ENCODE measurements around the gene TRIP4. TPM values are rescaled to one million over a fixed set of nuclear protein-coding genes. Genes with fewer than 3 reads are reported as not detected.
"Not testable (repeated sequence)": the region's sequence is repeated elsewhere in the genome, so short reads cannot be mapped to it uniquely, and the experiment has no call there.

The TRIP4 gene
- total and polyA plus RNA-seq, 12 donors: 12.8 to 20.0 (median 17.3) TPM

GRCh38 chr15:64355944-64356709 is 31.5 kb upstream of the TRIP4 start, which contains the start of gene CSNK1G1:
TSS of gene CSNK1G1 (minus strand) at chr15:64356173. CDS start at chr15:64300499, 55,674 bp downstream.
- Histone ChIP-seq H3K9me3 (no peaks in the 10 kb centered on the region), H3K4me1 (peaks cover 0 to 31% (median 22%) of the 10 kb centered on the region in 9 donors), H3K27ac (peak within 1 kb of the TSS in 9 of 10 donors; percentile 10 to 88 (median 78)), H3K4me3 (peak within 1 kb of the TSS; percentile 54 to 93 (median 82)), H3K36me3 (peaks cover 0 to 12% (median 0%) of the 10 kb centered on the region in 9 donors), H3K27me3 (no peaks in the 10 kb centered on the region)
- intact Hi-C loops (cut with DNase I): loop anchor here in 9 of 10 donors (1.0 to 10.0 kb wide), 7 partner anchors 25 to 191 kb away; partner anchors contain the start of genes PCLAF (in 1 of the 9), PPIB (in 1 of the 9) and TRIP4 (in 1 of the 9)
- 0% methylated on average over 38 to 42 of the region's 42 CpGs for WGBS, 2 donors
- TF ChIP-seq, protein P1, sequence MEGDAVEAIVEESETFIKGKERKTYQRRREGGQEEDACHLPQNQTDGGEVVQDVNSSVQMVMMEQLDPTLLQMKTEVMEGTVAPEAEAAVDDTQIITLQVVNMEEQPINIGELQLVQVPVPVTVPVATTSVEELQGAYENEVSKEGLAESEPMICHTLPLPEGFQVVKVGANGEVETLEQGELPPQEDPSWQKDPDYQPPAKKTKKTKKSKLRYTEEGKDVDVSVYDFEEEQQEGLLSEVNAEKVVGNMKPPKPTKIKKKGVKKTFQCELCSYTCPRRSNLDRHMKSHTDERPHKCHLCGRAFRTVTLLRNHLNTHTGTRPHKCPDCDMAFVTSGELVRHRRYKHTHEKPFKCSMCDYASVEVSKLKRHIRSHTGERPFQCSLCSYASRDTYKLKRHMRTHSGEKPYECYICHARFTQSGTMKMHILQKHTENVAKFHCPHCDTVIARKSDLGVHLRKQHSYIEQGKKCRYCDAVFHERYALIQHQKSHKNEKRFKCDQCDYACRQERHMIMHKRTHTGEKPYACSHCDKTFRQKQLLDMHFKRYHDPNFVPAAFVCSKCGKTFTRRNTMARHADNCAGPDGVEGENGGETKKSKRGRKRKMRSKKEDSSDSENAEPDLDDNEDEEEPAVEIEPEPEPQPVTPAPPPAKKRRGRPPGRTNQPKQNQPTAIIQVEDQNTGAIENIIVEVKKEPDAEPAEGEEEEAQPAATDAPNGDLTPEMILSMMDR (IDR thresholded peaks at IDR 0.05): peak in 6 of 9 donors; percentile 15 to 56 (median 50)
- ATAC-seq (peak; percentile 100), DNase-seq (peak; percentile 93 to 97)

- H3K4me3 ChIP-seq: peak overlapping the region; percentile 54 to 93 (median 82)
- 42 to 47% methylated on average over 5 of the region's 5 CpGs for WGBS, 2 donors
- intact Hi-C loops (cut with DNase I): loop anchor here in 9 of 10 donors (1.0 to 10.0 kb wide), 6 partner anchors 25 to 192 kb away; partner anchors contain the start of genes PCLAF (in 1 of the 9) and PPIB (in 1 of the 9)
- peak overlapping the region in 9 of 10 donors; percentile 10 to 88 (median 78) for H3K27ac ChIP-seq
- no peaks in the 10 kb centered on the region for H3K27me3 ChIP-seq
- H3K4me1 ChIP-seq: peaks cover 0 to 27% (median 19%) of the 10 kb centered on the region in 9 donors
- ATAC-seq: no peak
- peaks cover 0 to 10% (median 0%) of the 10 kb centered on the region in 9 donors for H3K36me3 ChIP-seq
- TF ChIP-seq, protein P1 (IDR thresholded peaks at IDR 0.05): no peak
- no peak for DNase-seq
- H3K9me3 ChIP-seq: no peaks in the 10 kb centered on the region
These were observed 31.0 kb upstream of the TRIP4 start for GRCh38 chr15:64356710-64357040.

GRCh38 chr15:64361259-64361658 is 26.4 kb upstream of the TRIP4 start:
- H3K9me3 ChIP-seq: no peaks in the 10 kb centered on the region
- H3K27me3 ChIP-seq: no peaks in the 10 kb centered on the region
- DNase-seq (no peak), ATAC-seq (no peak)
- no peak overlapping the region for H3K27ac ChIP-seq
- no peak overlapping the region for H3K4me3 ChIP-seq
- TF ChIP-seq, protein P1 (IDR thresholded peaks at IDR 0.05): no peak
- no peaks in the 10 kb centered on the region for H3K36me3 ChIP-seq
- WGBS, 2 donors: 95 to 98% methylated on average over 4 of the region's 4 CpGs
- intact Hi-C loops (cut with DNase I): no loop called here
- peaks cover 0 to 7% (median 6%) of the 10 kb centered on the region in 9 donors for H3K4me1 ChIP-seq

DNA sequence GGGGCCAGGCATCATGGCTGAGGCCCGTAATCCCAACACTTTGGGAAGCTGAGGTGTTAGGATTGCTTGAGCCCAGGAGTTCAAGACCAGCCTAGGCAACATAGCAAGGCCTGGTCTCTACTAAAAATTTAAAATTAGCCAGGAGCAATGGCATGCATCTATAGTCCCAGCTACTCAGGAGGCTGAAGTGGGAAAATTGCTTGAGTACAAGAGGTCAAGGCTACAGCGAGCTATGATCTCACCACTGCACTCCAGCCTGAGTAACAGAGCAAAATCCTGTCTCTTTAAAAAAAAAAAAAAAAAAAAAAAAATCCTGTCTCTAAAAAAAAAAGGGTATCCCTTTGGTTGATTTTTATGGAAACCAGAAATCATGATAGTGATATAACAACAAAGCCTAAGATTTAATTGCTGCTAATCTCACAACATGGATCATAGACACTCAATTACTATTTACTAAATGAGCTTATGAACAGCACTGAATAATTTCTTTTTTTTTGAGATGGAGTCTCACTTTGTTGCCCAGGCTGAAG is 18.5 kb upstream of the TRIP4 start:
- WGBS, 2 donors: 77 to 86% methylated on average over 2 of the region's 2 CpGs
- H3K36me3 ChIP-seq: no peaks in the 10 kb centered on the region
- H3K4me3 ChIP-seq: no peak overlapping the region
- no peaks in the 10 kb centered on the region for H3K4me1 ChIP-seq
- TF ChIP-seq, protein P1 (IDR thresholded peaks at IDR 0.05): no peak
- ATAC-seq (no peak), DNase-seq (no peak)
- no peaks in the 10 kb centered on the region for H3K9me3 ChIP-seq
- intact Hi-C loops (cut with DNase I): no loop called here
- no peak overlapping the region for H3K27ac ChIP-seq
- H3K27me3 ChIP-seq: no peaks in the 10 kb centered on the region

DNA sequence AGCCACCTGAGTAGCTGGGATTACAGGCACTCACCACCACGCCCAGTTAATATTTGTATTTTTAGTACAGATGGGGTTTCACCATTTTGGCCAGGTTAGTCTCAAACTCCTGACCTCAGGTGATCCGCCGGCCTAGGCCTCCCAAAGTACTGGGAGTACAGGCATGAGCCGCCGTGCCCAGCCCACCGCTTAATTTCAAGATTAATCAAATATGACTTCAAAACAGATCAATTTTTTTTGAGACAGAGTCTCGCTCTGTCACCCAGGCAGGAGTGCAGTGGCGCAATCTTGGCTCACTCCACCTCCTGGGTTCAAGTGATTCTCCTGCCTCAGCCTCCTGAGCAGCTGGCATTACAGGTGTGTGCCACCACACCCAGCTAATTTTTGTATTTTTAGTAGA is 16.3 kb upstream of the TRIP4 start:
- not testable (repeated sequence) for DNase-seq, ATAC-seq, H3K4me1 ChIP-seq, H3K27ac ChIP-seq, H3K9me3 ChIP-seq, H3K27me3 ChIP-seq, H3K36me3 ChIP-seq, H3K4me3 ChIP-seq
- 97 to 98% methylated on average over 8 of the region's 8 CpGs for WGBS, 2 donors
- intact Hi-C loops (cut with DNase I): loop anchor here in 1 of 10 donors (5.0 kb wide), 1 partner anchor 566 kb away; no protein-coding TSS in a partner anchor

All from heart right ventricle (tissue), 16 donors.